GM12878 (cell line): Measurements from ENCODE around the gene ROR2. TPM values are rescaled to one million over a fixed set of nuclear protein-coding genes. Genes with fewer than 3 reads are reported as not detected.

ENCODE experiments used
- ATAC-seq: fragments of 200-7000 bp; cut with Tn5 transposase; 3 replicates; pipeline ENCODE4 v1.9.1; 2020; ENCODE audit warnings: mild to moderate bottlenecking, moderate library complexity
- BruUV-seq: library from RNA; stranded (reverse); fragments of 400-500 nt; replicated peaks from 2 replicates; lab custom pipeline; 2021; lab: Mats Ljungman, UMichigan
- CTCF ChIA-PET: fragments of 300-600 bp; sonication (Branson Sonifier 250); formaldehyde crosslinking; extraction: SDS; loops from one replicate; lab custom pipeline; 2021; ENCODE audit warnings: inconsistent platforms; lab: Yijun Ruan, JAX
- POLR2A ChIA-PET: fragments of 350-600 bp; formaldehyde crosslinking; extraction: SDS; loops from one replicate; lab custom pipeline; 2021; ENCODE audit warnings: inconsistent platforms; lab: Charles Lee
- RAD21 ChIA-PET: fragments of 300-600 bp; sonication (Branson Sonifier 250); formaldehyde crosslinking; loops from one replicate; lab custom pipeline; 2023; ENCODE audit warnings: antibody characterized with exemption; ENCODE audit not compliant: unreplicated experiment; lab: Charles Lee
- SMC1A ChIA-PET: fragments of 300-600 bp; sonication (Branson Sonifier 250); formaldehyde crosslinking; loops from one replicate; lab custom pipeline; 2023; ENCODE audit not compliant: unreplicated experiment, uncharacterized antibody; lab: Charles Lee
- DNase-seq: peaks from one replicate; pipeline ENCODE4 v3.0.0-alpha.2; 2011; ENCODE audit warnings: low read depth, low spot score
- FAIRE-seq: peaks from 3 replicates; lab custom pipeline; 2011; peaks lifted over from hg19 to GRCh38; lab: Jason Lieb, UNC
- H2AFZ ChIP-seq: 2 replicates; pipeline ENCODE4 v1.6.0; 2011; ENCODE audit warnings: low read depth, low read length, control low read depth; ENCODE audit not compliant: control insufficient read depth
- H3K27ac ChIP-seq: 2 replicates; pipeline ENCODE4 v1.5.1; 2011; ENCODE audit warnings: control low read depth; ENCODE audit not compliant: control insufficient read depth, insufficient read depth
- H3K27me3 ChIP-seq, 2 experiments: replicated peaks in 1 of 2; 2 replicates each; pipeline versions ENCODE4 v1.6.0 to v1.6.1; 2011; ENCODE audit warnings: low read length in 1 of 2; ENCODE audit not compliant: control insufficient read depth in 2 of 2, insufficient read depth in 2 of 2
- H3K36me3 ChIP-seq, 2 experiments: 2 replicates each; pipeline ENCODE4 v1.5.1; 2011; ENCODE audit warnings: low read length in 1 of 2; ENCODE audit not compliant: control insufficient read depth in 2 of 2, insufficient read depth in 2 of 2
- H3K4me1 ChIP-seq: 2 replicates; pipeline ENCODE4 v1.6.1; 2011; ENCODE audit warnings: mild to moderate bottlenecking, low read length, moderate library complexity, mixed read lengths; ENCODE audit not compliant: control insufficient read depth, insufficient read depth
- H3K4me2 ChIP-seq: 2 replicates; pipeline ENCODE4 v1.6.0; 2011; ENCODE audit warnings: control low read depth; ENCODE audit not compliant: control insufficient read depth, insufficient read depth
- H3K4me3 ChIP-seq: fragments of 200-600 bp; sonication (generic); 2 replicates; pipeline ENCODE4 v1.5.1; 2016
- H3K79me2 ChIP-seq: 2 replicates; pipeline ENCODE4 v1.6.0; 2011; ENCODE audit warnings: low read length; ENCODE audit not compliant: control insufficient read depth, insufficient read depth
- H3K9ac ChIP-seq: 2 replicates; pipeline ENCODE4 v1.8.0; 2011; ENCODE audit warnings: low read length, control low read depth, mixed read lengths; ENCODE audit not compliant: control insufficient read depth, insufficient read depth
- H3K9me3 ChIP-seq: replicated peaks from 3 replicates; pipeline ENCODE4 v1.5.1; 2011; ENCODE audit warnings: mild to moderate bottlenecking, low read length; ENCODE audit not compliant: control insufficient read depth, insufficient read depth
- H4K20me1 ChIP-seq: 2 replicates; pipeline ENCODE4 v1.6.0; 2011; ENCODE audit not compliant: control insufficient read depth, insufficient read depth
- ATF7 ChIP-seq: fragments of 450-650 bp; IDR thresholded peaks from 2 replicates; pipeline ENCODE4 v1.6.1; 2016; ENCODE audit warnings: low read depth, mild to moderate bottlenecking
- HCFC1 ChIP-seq: fragments of 150-350 bp; IDR thresholded peaks from 2 replicates; pipeline ENCODE4 v1.6.1; 2014; ENCODE audit warnings: low read length
- IRF3 ChIP-seq: fragments of 450-650 bp; IDR thresholded peaks from 2 replicates; pipeline ENCODE4 v1.6.1; 2014; ENCODE audit warnings: mild to moderate bottlenecking
- LARP7 ChIP-seq: fragments of 450-650 bp; IDR thresholded peaks from 2 replicates; pipeline ENCODE4 v1.6.1; 2017; ENCODE audit warnings: mild to moderate bottlenecking
- MEF2B ChIP-seq: fragments of 450-650 bp; IDR thresholded peaks from 2 replicates; pipeline ENCODE4 v1.6.1; 2018; ENCODE audit warnings: mild to moderate bottlenecking, moderate library complexity; ENCODE audit not compliant: partially characterized antibody, poor library complexity, severe bottlenecking
- NBN ChIP-seq: fragments of 450-650 bp; IDR thresholded peaks from 2 replicates; pipeline ENCODE4 v1.6.1; 2016
- PAX8 ChIP-seq: fragments of 450-650 bp; IDR thresholded peaks from 2 replicates; pipeline ENCODE4 v1.6.1; 2017; ENCODE audit warnings: mild to moderate bottlenecking, moderate library complexity
- POLR2A ChIP-seq: IDR thresholded peaks from 2 replicates; pipeline ENCODE4 v1.6.1; 2011; ENCODE audit warnings: low read depth, mild to moderate bottlenecking, low read length
- POLR2AphosphoS2 ChIP-seq: IDR thresholded peaks from 2 replicates; pipeline ENCODE4 v1.6.1; 2011; ENCODE audit warnings: low read depth, mild to moderate bottlenecking, low read length, improper control_type of control experiment, moderate library complexity
- RAD21 ChIP-seq: IDR thresholded peaks from 2 replicates; pipeline ENCODE4 v1.6.1; 2011; ENCODE audit warnings: mild to moderate bottlenecking, low read depth, low read length, moderate library complexity; ENCODE audit not compliant: insufficient read depth
- SMAD5 ChIP-seq: IDR thresholded peaks from 2 replicates; pipeline ENCODE4 v1.6.1; 2016; ENCODE audit warnings: antibody characterized with exemption, low read depth
- SMARCA5 ChIP-seq: fragments of 450-650 bp; IDR thresholded peaks from 2 replicates; pipeline ENCODE4 v1.6.1; 2017; ENCODE audit warnings: mild to moderate bottlenecking
- SP1 ChIP-seq: IDR thresholded peaks from one replicate; pipeline ENCODE4 v1.6.1; 2011; ENCODE audit warnings: low read depth, low read length
- SPI1 ChIP-seq: IDR thresholded peaks from 2 replicates; pipeline ENCODE4 v1.6.1; 2011; ENCODE audit warnings: low read depth, mild to moderate bottlenecking, low read length, moderate library complexity, borderline replicate concordance; ENCODE audit not compliant: insufficient read depth
- SUPT20H ChIP-seq: IDR thresholded peaks from 2 replicates; pipeline ENCODE4 v1.6.1; 2011; ENCODE audit warnings: low read depth, mild to moderate bottlenecking, low read length, moderate library complexity, borderline replicate concordance; ENCODE audit not compliant: control insufficient read depth
- ZNF207 ChIP-seq: fragments of 450-650 bp; IDR thresholded peaks from 2 replicates; pipeline ENCODE4 v1.6.1; 2014; ENCODE audit warnings: antibody characterized with exemption, mild to moderate bottlenecking, borderline replicate concordance
- WGBS: methylation state at CpG from one replicate; pipeline ENCODE4 v1.1.6; 2016; ENCODE audit warnings: low lambda C conversion rate; ENCODE audit not compliant: insufficient replicate concordance, insufficient coverage; ENCODE audit errors: missing lambda C conversion rate; 5-methylcytosine and 5-hydroxymethylcytosine counted together
- in situ Hi-C: fragments of 300-500 bp; cut with MboI; formaldehyde crosslinking; loops from 9 replicates; pipeline ENCODE4 v1.14.3; 2018; ENCODE audit warnings: mixed read lengths
- intact Hi-C: fragments of 100-400 bp; cut with micrococcal nuclease; formaldehyde crosslinking; loops from one replicate; pipeline ENCODE4 v1.14.2; 2022; ENCODE audit not compliant: unreplicated experiment
- polyA plus RNA-seq, 11 experiments: library from polyadenylated mRNA; depleted of rRNA in 4 of 11; unstranded in 6 of 11; stranded (reverse) in 5 of 11; fragments of >200 nt; fragmentation: Nextera tagmentation in 4 of 11; fragmentation: Illumina TruSeq in 1 of 11; extraction: Ambion mirVana in 4 of 11; extraction: Trizol in 1 of 11; gene quantifications; 1 replicate in 1 of 11; 2 replicates in 10 of 11; pipeline versions ENCODE4 v1.2.1 to v1.2.3, GENCODE V29; 2011 to 2016; ENCODE audit warnings: inconsistent platforms in 2 of 11, missing spikeins in 2 of 11, low read depth in 1 of 11
- total RNA-seq, 4 experiments: library from RNA; depleted of rRNA in 3 of 4; stranded (reverse); fragments of >200 nt in 3 of 4; fragmentation: Illumina TruSeq in 1 of 4; extraction: Trizol in 1 of 4; gene quantifications; 2 replicates each; pipeline versions ENCODE4 v1.2.1 to v1.2.3, GENCODE V29; 2013 to 2021
- TF ChIP-seq, protein P1 (sequence below): IDR thresholded peaks from 2 replicates; pipeline ENCODE4 v1.6.1; 2012; ENCODE audit warnings: improper control_type of control experiment, low read depth, low read length; ENCODE audit not compliant: insufficient replicate concordance
- TF ChIP-seq, protein P2 (sequence below), 3 experiments: IDR thresholded peaks in 2 of 3; conservative IDR thresholded peaks in 1 of 3; 2 replicates each; pipeline ENCODE4 v1.5.1; 2011; ENCODE audit warnings: low read depth in 3 of 3, low read length in 3 of 3, mild to moderate bottlenecking in 3 of 3, control low read depth in 2 of 3, moderate library complexity in 2 of 3, inconsistent platforms in 1 of 3, mixed read lengths in 1 of 3; ENCODE audit not compliant: control insufficient read depth in 2 of 3, insufficient read depth in 1 of 3; ENCODE audit errors: extremely low read depth in 1 of 3

ROR2 gene
- total and polyA plus RNA-seq, 10 of the 15 experiments (the other 5 are each of a cell fraction or from before 2014, with no cell fraction given): 0.03 to 0.05 TPM; not detected in 8

GRCh38 chr9:91949392-91949945 lies 559 bp downstream of the ROR2 start:
- WGBS: 43% methylated on average over 55 of the region's 61 CpGs
- DNase-seq (no peak), ATAC-seq (no peak), FAIRE-seq (no peak)
- Histone ChIP-seq H3K9ac (no peak overlapping the region), H4K20me1 (no peaks in the 10 kb centered on the region), H3K79me2 (no peaks in the 10 kb centered on the region), H2AFZ (no peak overlapping the region), H3K36me3 (no peaks in the 10 kb centered on the region), H3K4me2 (no peak overlapping the region; the same call in 1 of the 2 replicates), H3K27ac (no peak overlapping the region), H3K4me3 (no peak overlapping the region), H3K27me3 (peaks cover 10 to 26% of the 10 kb centered on the region in 2 experiments), H3K9me3 (no peaks in the 10 kb centered on the region; the same call in 2 of the 3 replicates), H3K4me1 (no peaks in the 10 kb centered on the region)
- in situ Hi-C loops: no loop called here
- ChIA-PET POLR2A (no interaction called here), RAD21 (interaction anchor here (1.0 kb wide), 1 partner anchor 1034 kb away, joined by 3 read pairs; no protein-coding TSS in a partner anchor), CTCF (interaction anchor here (1.0 to 1.9 kb wide), 2 partner anchors 14 to 178 kb away, joined by 4 to 6 read pairs; no protein-coding TSS in a partner anchor), SMC1A (no interaction called here)
- BruUV-seq: no TSS peak
- TF ChIP-seq HCFC1 (no peak), POLR2AphosphoS2 (no peak), MEF2B (no peak), IRF3 (no peak), ATF7 (no peak), PAX8 (no peak), LARP7 (no peak), RAD21 (no peak), SPI1 (no peak), SMAD5 (no peak), ZNF207 (no peak), SMARCA5 (no peak), SUPT20H (no peak), NBN (no peak), POLR2A (no peak), SP1 (no peak)
- TF ChIP-seq, protein P1, sequence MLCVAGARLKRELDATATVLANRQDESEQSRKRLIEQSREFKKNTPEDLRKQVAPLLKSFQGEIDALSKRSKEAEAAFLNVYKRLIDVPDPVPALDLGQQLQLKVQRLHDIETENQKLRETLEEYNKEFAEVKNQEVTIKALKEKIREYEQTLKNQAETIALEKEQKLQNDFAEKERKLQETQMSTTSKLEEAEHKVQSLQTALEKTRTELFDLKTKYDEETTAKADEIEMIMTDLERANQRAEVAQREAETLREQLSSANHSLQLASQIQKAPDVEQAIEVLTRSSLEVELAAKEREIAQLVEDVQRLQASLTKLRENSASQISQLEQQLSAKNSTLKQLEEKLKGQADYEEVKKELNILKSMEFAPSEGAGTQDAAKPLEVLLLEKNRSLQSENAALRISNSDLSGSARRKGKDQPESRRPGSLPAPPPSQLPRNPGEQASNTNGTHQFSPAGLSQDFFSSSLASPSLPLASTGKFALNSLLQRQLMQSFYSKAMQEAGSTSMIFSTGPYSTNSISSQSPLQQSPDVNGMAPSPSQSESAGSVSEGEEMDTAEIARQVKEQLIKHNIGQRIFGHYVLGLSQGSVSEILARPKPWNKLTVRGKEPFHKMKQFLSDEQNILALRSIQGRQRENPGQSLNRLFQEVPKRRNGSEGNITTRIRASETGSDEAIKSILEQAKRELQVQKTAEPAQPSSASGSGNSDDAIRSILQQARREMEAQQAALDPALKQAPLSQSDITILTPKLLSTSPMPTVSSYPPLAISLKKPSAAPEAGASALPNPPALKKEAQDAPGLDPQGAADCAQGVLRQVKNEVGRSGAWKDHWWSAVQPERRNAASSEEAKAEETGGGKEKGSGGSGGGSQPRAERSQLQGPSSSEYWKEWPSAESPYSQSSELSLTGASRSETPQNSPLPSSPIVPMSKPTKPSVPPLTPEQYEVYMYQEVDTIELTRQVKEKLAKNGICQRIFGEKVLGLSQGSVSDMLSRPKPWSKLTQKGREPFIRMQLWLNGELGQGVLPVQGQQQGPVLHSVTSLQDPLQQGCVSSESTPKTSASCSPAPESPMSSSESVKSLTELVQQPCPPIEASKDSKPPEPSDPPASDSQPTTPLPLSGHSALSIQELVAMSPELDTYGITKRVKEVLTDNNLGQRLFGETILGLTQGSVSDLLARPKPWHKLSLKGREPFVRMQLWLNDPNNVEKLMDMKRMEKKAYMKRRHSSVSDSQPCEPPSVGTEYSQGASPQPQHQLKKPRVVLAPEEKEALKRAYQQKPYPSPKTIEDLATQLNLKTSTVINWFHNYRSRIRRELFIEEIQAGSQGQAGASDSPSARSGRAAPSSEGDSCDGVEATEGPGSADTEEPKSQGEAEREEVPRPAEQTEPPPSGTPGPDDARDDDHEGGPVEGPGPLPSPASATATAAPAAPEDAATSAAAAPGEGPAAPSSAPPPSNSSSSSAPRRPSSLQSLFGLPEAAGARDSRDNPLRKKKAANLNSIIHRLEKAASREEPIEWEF: no peak
- TF ChIP-seq, protein P2, sequence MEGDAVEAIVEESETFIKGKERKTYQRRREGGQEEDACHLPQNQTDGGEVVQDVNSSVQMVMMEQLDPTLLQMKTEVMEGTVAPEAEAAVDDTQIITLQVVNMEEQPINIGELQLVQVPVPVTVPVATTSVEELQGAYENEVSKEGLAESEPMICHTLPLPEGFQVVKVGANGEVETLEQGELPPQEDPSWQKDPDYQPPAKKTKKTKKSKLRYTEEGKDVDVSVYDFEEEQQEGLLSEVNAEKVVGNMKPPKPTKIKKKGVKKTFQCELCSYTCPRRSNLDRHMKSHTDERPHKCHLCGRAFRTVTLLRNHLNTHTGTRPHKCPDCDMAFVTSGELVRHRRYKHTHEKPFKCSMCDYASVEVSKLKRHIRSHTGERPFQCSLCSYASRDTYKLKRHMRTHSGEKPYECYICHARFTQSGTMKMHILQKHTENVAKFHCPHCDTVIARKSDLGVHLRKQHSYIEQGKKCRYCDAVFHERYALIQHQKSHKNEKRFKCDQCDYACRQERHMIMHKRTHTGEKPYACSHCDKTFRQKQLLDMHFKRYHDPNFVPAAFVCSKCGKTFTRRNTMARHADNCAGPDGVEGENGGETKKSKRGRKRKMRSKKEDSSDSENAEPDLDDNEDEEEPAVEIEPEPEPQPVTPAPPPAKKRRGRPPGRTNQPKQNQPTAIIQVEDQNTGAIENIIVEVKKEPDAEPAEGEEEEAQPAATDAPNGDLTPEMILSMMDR (IDR thresholded peaks at IDR 0.05 in 2 of 3, conservative IDR thresholded peaks at IDR 0.05 in 1 of 3; ENCODE audit: control insufficient read depth in 2 of 3, extremely low read depth in 1 of 3, insufficient read depth in 1 of 3, low read depth in 3 of 3, low read length in 3 of 3): no peak
- intact Hi-C loops: no loop called here
